GM19455 (cell line): ENCODE data around the gene FBXO21.
"Not testable (repeated sequence)": the region's sequence is repeated elsewhere in the genome, so short reads cannot be mapped to it uniquely, and the experiment has no call there.

Experiments used
- ATAC-seq: cut with Tn5 transposase; IDR thresholded peaks from one replicate; pipeline ENCODE4 v1.9.1; 2021; ENCODE audit not compliant: unreplicated experiment

Gene FBXO21

DNA sequence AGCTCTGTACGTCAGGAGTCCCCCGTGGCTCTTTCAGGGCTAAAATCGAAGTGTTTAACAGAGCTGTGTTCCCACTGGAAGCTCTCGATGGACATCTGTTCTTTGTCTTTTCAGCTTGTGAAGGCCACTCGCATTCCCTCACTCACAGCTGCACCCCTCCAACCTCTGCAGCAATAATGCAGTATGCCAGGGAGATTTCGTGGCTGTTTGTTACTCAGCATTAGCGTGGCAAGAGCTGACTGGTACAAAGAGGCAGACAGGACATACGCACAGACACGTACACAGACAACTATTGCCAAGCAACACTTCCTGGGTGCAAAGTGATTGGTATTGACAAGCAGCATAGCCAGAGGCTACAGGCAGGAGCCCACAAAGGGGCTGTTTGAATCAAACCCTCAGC is 11.8 kb upstream of the FBXO21 start:
- ATAC-seq = no peak

- ATAC-seq = not testable (repeated sequence)
These were observed 9.9 kb upstream of the FBXO21 start for GRCh38 chr12:117199956-117200744.

DNA sequence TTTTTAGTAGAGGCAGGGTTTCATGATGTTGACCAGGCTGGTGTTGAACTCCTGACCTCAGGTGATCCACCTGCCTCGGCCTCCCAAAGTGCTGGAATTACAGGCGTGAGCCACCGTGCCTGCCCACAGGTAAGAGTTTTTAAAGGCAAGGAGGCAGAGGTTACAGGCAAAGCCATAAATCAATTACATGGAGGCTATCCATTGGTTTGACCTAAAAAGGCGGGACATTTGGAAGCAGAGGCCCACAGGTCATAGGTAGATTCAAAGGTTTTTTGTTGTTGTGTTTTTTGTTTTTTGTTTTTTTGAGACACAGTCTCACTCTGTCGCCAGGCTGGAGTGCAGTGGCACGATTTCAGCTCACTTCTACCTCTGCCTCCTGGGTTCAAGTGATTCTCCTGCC is 6.1 kb upstream of the FBXO21 start:
- ATAC-seq = not testable (repeated sequence)

GRCh38 chr12:117195027-117195426 is 4.8 kb upstream of the FBXO21 start:
- ATAC-seq = not testable (repeated sequence)

DNA sequence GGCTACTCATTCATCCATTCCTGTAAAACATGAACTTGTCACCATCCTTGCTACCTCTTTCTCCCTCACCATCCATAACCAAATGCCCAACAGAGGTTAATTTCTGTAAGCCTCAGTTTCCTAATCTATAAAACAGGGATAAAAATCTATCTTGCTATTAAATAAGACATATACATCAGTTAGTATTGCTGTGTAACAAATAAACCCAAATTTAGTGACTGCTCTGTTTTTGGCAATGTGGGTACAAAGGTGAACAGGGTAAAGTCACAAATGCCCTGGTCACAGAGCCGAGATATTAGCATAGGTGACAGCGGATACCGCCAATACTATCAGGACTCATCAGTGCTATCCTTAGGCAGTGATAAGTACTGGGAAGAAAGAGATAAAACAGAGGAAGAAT is 3.6 kb upstream of the FBXO21 start:
- no peak for ATAC-seq

DNA sequence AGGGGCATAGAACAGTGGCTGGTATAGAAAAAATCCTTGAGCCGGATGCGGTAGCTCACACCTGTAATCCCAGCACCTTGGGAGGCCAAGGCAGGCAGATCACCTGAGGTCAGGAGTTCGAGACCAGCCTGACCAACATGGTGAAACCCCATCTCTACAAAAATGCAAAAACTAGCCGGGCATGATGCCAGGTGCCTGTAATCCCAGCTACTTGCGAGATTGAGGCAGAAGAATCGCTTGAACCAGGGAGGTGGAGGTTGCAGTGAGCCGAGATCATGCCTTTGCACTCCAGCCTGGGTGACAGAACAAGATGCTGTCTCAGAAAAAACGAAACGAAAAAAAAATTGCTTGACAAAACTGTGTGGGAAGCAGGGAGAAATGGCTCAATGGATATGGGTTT is 2.3 kb upstream of the FBXO21 start:
- ATAC-seq = not testable (repeated sequence)

DNA sequence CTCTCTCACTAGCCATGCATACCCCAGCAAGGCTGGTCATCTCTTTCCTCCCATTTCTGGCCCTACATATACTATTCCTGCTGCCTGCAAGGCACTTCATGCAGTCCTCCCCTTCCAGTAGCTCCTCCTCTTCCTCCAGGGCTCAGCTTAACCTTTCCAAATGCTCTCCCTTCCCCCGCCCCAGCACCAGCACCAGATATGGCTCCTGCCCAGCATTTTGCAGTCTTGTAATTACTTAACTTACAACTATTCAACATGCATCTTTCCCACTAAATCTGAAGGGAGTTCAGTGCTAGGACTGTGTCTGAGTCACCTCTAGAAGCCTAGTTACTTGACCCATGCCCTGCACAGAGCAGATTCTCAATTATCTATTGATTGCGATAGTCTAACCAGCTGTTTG is 1.8 kb upstream of the FBXO21 start:
- ATAC-seq = no peak

DNA sequence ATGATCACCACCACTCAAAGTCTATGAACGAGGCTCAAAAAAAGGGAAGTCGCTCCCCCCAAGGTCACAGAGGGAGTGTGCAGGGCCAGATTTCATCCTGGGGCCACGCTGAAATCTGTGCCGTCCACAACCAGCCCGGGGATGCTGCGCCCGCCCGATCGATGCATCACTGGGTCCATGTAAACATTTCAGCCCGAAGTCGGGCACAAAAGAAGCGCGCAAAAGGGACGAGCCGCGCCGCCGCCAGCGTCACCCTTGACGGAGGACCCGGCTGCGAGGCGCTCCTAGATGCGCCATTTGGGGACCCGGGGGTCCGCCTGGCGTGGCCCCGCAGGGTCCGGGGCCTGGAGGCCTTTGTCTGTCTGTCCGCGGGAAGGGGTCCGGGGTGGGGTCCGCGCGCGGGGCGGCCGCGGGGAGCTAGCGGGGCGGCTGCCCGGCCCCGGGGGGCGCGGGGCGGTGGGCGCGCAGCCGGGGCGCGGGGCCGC is 503 bp downstream of the FBXO21 start:
- ATAC-seq = peak; percentile 47

DNA sequence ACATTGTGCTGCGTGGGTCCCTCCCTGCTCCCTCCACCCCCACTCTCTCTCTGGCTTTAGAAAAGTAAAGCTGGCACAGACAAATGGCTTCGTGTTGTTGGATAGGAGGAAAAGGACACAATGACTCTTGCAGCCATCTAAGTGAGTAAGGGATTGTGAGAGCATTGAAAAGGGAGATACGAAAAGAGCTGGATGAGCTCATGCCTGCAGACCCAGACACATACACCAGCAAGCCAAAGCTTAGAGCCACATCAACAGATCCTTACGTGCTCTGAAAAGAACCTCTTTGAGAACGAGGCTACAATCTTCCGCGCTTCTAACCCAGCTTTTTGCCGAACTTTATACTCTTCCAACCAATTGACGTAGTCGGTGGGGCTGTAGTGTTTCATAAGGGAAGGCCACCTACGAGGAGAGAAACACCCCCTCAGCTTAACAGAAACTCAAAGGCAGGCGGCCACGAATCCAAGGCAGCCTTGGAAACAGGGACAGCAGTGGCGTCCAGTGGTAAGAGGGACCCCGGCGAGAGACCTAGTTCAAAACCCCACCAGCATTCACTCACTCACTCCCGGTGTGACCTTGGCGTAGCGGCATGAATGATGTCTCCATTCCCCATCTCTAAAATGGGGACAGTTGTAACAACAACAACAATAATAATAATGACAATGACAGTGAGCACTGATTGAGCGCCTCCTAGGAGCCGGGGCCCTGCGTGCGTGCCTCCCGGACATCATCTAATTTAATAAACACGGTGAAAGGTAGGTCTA is 1.1 kb downstream of the FBXO21 start:
- ATAC-seq = no peak

- ATAC-seq = no peak
These were observed 2.1 kb downstream of the FBXO21 start for GRCh38 chr12:117188121-117188665.

- ATAC-seq = no peak
These were observed 2.8 kb downstream of the FBXO21 start for GRCh38 chr12:117187421-117187820.

GRCh38 chr12:117182866-117183265 is 7.4 kb downstream of the FBXO21 start:
- ATAC-seq = no peak

DNA sequence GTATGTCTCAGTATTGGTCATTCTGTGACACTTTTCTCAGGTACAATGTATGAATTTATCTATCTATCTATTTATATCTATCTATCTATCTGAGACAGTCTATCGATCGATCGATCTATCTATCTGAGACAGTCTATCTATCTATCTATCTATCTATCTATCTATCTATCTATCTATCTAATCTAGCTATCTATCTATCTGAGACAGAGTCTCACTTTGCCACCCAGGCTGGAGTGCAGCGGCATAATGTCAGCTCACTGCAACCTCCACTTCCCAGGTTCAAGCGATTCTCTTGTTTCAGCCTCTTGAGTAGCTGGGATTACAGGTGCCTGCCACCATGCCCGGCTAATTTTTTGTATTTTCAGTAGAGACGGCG is 8.8 kb downstream of the FBXO21 start:
- not testable (repeated sequence) for ATAC-seq

- no peak for ATAC-seq
These were observed 9.4 kb downstream of the FBXO21 start for GRCh38 chr12:117180758-117181467.

DNA sequence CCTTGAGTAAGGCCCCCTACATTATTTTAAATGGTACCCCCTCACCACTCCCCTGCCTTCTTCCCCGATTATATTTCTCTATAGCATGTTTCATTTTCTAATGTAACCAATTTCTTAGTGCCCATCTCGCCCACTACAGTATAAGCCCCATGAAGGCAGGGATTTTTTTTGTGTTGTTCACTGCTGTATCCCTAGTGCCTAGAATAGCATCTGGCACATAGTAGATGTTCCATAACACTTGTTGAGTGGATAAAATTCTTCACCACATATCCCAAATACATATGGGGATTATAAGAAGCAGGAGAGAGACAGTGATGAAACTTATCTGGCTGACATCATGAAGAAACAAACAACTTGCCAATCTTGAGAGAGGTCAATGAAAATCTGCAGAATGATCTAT is 11.5 kb downstream of the FBXO21 start:
- no peak for ATAC-seq

DNA sequence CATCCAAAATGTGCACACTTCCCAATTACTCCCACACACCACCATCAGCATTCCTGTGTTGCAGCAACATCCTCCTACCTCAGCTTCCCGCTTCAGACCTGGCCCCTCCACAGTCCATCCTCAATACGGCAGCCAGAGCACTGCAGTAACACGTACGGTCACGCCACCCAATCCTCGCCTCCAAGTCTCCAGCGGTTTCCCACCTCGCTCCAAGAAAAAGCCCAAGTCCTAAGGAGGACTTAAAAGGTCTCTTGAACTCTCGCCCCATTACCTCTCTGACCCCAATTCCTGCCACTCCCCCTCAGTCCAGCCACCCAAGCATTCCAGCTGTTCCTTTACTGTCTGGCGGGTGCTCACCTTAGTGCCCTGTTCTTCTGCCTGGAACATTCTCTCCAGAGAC is 12.0 kb downstream of the FBXO21 start:
- no peak for ATAC-seq

- ATAC-seq = no peak
These were observed 18.1 kb downstream of the FBXO21 start for GRCh38 chr12:117172168-117172567.

DNA sequence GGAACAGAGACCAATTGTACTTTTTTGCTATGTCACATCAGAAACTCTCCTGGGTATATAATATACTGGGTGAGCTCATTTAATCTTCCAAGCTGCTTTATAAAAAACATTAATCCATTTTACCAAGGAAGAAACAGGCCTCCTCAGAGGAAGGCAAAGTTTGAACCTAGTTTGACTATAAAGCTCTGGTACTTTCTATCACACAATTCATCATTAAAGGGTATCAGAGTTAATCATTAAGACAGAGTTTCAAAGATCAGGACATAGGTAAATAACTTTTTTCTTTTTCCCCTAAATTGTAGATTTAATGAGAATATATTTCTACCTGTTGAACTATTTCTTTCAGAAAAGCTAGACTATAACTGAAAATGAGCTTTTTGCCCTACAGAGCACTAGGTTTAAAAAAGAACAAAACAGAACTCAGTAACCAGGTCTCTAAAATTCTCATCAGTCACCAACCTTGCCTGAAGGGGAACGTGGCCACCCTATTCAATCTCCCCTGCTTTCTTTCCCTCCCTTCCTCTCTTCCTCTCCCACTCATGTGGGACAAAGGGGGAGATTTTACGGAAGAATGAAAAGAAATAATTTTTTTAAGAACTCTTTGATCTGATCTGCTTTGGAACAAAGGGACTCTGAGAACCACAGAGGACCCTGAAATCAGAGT is 18.6 kb downstream of the FBXO21 start:
- ATAC-seq = no peak

DNA sequence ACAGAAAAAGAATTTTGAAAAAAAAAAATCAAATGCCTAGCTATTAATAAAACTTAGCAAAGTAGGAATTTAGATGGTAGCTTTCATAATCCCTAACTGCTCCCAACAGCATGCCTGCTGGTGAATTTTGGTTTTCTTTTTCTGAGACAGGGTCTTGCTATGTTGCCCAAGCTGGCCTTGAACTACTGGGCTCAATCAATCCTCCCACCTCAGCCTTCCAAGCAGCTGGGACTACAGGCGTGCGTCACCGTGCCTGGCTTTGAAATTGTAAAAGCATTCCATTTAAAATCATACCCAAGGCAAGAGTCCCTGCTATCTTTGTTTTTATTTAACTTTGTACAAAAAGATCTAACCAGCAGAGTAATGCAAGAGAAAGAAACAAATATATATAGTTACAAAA is 20.7 kb downstream of the FBXO21 start:
- no peak for ATAC-seq

DNA sequence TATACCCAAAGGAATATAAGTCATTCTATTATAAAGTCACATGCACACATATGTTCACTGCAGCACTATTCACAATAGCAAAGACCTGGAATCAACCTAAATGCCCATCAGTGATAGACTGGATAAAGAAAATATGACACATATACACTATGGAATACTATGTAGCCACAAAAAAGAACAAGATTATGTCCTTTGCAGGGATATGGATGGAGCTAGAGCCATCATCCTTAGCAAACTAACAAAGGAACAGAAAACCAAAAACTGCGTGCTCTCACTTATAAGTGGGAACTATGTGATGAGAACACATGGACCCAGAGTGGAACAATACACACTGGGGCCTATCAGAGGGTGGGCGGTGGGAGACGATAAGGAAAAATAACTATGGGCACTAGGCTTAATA is 21.3 kb downstream of the FBXO21 start:
- ATAC-seq = no peak

DNA sequence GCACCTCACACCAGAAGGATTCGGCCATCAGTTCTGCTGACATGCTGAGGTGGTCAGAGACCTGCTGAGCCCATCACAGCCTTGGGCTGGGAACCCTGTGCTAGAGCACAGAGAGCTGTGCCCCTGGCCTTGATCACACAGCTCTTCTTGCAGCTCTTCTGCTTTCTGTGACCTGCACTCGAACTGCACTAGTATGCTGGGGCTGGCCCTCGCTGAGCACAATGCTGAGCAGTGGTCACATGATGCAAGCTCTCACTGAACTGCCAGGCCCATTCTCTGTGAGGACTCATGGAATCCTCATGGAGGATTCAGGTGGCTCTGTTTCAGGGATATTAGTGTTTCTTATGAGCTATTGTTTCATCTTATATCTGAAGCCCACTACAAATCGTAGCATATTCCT is 22.5 kb downstream of the FBXO21 start:
- ATAC-seq = no peak
